Measurements from ENCODE around the gene MAGEA9B.

GRCh38 chrX:149568701-149569296 is 18.5 kb downstream of the MAGEA9B start:
- TF ChIP-seq CTCF (IDR thresholded peaks at IDR 0.05) (no peak), EP300 (IDR thresholded peaks at IDR 0.05) (no peak), POLR2A (IDR thresholded peaks at IDR 0.05) (no peak)

All from tibial nerve (tissue), 4 donors.